GM21723 (cell line): Measurements from ENCODE around the gene DGLUCY.
"Not testable (repeated sequence)": the region's sequence is repeated elsewhere in the genome, so short reads cannot be mapped to it uniquely, and the experiment has no call there.

Experiments
- ATAC-seq: cut with Tn5 transposase; IDR thresholded peaks from one replicate; pipeline ENCODE4 v1.9.1; 2021; ENCODE audit warnings: mild to moderate bottlenecking, moderate library complexity; ENCODE audit not compliant: unreplicated experiment

The DGLUCY gene

GRCh38 chr14:91204657-91205056 is 90.8 kb downstream of the DGLUCY start:
- no peak for ATAC-seq

DNA sequence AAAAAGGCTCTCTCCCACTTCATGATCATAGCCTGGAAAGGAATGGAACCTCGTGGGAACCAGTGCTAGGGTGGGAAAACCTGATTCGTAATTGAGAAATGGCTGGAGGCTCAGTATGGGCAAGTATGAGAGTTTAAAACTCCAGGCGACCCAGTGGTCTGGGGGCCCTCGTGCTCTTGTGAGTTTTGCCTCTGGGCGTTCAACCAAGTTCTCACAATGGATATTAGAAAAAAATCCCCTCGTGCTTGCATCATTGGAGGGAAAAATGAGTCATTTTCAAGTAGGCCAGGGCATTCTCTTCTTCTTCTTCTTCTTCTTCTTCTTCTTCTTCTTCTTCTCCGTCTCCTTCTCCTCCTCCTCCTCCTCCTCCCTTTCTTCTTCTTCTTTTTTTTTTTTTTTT is 91.6 kb downstream of the DGLUCY start:
- ATAC-seq: no peak

- ATAC-seq: no peak
These were observed 93.1 kb downstream of the DGLUCY start for GRCh38 chr14:91207008-91207407.

- no peak for ATAC-seq
These were observed 97.1 kb downstream of the DGLUCY start for GRCh38 chr14:91211017-91211416.

DNA sequence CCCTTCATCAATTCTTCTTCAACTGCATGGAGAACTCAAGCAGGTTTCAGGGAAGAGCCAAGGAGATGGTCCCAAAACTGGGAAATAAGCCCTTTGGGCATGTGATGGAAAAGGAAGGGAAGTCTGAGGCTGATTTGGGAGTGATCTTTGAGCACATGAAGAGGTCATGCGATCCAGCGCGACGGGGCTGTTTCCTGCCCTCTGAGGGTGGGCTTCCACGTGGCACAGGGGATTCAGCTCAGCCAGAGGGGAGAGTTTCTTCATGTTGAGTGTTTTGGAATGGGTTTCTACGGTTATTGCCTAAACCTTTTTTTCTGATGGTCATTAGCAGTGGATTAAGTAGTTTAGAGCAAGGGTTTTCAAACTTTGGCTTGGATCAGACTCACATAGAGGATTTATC is 100.4 kb downstream of the DGLUCY start:
- no peak for ATAC-seq

DNA sequence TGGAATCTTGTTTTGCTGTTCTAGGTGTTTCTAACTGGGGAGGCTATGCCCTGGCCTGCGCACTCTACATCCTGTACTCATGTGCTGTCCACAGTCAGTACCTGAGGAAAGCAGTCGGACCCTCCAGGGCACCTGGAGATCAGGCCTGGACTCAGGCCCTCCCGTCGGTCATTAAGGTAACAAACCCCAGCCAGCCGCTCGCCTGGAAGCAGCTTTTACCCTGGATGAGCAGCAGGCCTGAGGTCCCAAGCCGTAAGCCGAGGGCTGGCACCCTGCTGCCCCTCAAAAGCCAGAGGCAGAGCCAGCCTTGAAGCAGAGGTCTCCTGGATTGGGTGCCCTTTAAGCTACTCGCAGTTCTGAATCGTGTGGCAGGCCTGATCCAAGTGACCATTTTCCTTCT is 101.5 kb downstream of the DGLUCY start:
- no peak for ATAC-seq

- no peak for ATAC-seq
These were observed 102.9 kb downstream of the DGLUCY start for GRCh38 chr14:91216731-91217226.

GRCh38 chr14:91218014-91218413 is 104.1 kb downstream of the DGLUCY start:
- no peak for ATAC-seq

- ATAC-seq: no peak
These were observed 105.9 kb downstream of the DGLUCY start for GRCh38 chr14:91219517-91220389.

- ATAC-seq: no peak
These were observed 106.7 kb downstream of the DGLUCY start for GRCh38 chr14:91220581-91221000.

DNA sequence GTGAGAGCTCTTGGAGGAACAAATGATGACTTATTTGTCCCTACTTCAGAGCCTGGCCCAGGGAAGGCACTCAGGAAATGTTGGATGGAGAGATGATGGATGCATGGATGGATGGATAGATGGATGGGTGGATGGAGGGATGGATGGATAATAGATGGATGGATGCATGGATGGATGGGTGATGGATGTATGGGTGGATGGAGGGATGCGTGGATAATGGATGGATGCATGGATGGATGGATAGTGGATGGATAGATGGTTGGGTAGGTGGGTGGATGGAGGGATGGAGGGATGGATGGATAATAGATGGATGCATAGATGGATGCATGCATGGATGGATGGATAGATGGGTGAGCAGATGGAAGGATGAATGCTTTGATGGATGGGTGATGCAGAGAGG is 107.4 kb downstream of the DGLUCY start:
- no peak for ATAC-seq

DNA sequence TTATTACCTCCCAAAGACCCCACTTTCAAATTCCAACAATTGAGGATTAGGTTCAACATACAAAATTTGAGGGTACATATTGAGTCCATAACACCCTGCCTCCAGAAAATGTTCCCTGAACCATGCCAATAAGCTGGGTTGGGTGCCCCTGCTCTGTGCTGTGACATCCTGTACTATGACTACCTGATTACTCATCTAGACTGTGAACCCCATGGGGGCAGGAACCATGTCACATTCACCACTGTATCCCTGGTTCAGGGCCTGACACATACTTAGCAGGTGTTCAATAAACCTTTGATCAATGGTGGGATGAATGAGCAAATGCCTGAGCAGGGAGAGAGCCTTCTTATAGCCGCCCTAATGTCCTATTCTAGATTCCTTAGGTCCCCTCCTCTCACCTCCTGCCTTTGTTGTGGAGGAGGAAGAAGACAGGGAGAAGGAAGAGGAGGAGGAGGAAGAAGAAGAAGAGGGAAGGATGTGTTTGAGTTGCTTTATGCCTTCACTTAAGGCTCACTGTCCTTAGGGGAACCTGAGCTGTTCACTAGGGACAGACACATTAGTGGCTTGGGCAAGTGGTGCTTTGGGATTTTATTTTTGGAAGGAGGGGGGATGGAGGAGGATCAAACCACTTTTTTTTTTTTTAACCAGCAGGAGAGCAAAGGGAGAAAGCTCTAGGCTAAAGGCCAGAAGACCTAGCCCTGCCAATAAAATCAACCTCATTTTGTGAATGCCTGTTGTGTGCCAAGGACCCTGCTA is 109.3 kb downstream of the DGLUCY start:
- ATAC-seq: no peak

- no peak for ATAC-seq
These were observed 111.2 kb downstream of the DGLUCY start for GRCh38 chr14:91225025-91225424.

DNA sequence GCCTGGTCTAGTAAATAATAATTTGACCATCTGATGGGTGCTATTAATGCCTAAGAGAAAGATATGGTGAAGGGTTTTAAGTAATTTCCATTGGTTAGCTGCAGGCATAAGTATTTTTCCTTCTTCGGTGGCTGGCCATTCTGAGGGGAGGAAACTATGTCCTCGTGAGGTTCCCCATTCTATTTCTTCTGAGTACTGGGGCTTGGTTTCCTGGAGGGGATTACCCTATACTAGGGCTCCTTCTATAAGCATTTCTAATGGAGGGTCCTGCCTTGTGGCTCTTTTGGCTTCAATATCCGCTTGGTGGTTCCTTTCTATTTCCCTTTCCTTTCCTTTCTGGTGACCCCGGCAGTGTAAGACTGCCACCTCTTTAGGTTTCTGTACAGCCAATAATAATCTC is 112.5 kb downstream of the DGLUCY start:
- ATAC-seq: not testable (repeated sequence)

- no peak for ATAC-seq
These were observed 113.3 kb downstream of the DGLUCY start for GRCh38 chr14:91227183-91227628.

DNA sequence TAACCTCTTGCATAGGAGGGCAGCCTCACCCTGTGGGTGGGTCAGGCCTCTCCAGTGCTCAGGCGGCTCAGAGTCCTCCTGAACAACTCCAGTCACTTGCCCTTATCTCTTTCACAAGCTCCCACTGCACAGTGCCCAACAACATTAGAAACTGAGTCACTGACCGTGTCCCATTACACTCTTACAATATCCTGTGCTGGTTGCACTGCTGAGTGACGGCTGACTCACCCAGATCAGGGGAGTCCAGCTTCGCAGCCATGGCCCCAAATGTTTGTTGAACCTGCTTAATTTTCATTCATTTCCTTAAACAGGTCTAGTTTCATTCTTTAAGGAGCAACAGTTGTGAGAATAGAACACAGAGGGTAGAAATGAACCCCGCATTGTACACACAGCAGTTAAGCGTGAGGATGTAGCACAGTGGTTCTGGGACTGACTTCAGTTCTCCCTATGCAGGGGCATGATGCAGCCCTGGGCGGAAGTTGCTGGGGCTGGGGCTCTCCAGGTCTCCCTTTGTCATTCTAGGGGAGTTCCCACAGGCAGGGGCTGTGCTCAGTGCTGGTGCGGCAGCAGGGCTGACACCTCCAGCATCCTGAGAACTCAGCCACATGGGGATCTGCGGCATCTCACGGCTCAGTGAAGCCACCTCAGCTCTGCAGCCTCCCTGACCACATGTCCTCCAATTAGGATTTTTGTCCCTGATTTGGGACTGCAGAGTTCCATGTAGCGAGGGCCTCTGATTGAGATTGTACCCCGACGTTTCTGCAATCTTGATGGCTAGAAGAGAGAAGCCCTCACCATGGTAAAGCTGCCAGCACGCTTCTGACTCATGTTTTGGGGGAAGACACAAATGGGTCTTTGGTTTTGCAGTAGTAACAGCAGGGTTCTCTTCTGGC is 114.5 kb downstream of the DGLUCY start:
- peak; percentile 87 for ATAC-seq

DNA sequence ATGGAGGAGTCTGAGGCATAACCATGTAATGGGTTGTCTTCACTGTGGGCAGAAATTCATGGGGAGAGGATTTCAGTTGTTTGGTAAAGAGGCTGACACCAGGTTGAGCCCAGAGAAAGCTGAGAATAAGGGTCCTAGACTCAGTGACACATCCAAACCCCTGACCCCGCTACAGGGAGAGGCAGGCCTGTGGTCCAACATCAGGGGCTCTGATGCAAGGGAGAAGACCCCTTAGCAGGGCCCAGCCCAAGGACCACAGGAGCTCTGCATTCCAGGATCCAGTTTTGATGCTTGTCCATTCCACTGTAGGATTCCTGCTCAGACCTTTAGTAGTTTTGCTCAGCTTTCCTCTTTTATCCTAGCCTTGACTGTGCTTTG is 115.1 kb downstream of the DGLUCY start:
- no peak for ATAC-seq

- ATAC-seq: peak; percentile 70
These were observed 115.9 kb downstream of the DGLUCY start for GRCh38 chr14:91229743-91230200.

- no peak for ATAC-seq
These were observed 116.6 kb downstream of the DGLUCY start for GRCh38 chr14:91230397-91231035.

GRCh38 chr14:91231446-91231845 is 117.6 kb downstream of the DGLUCY start:
- ATAC-seq: no peak
